ENCODE measurements around the gene GSTT2B.
"Not testable (repeated sequence)": the region's sequence is repeated elsewhere in the genome, so short reads cannot be mapped to it uniquely, and the experiment has no call there.

GSTT2B gene

DNA sequence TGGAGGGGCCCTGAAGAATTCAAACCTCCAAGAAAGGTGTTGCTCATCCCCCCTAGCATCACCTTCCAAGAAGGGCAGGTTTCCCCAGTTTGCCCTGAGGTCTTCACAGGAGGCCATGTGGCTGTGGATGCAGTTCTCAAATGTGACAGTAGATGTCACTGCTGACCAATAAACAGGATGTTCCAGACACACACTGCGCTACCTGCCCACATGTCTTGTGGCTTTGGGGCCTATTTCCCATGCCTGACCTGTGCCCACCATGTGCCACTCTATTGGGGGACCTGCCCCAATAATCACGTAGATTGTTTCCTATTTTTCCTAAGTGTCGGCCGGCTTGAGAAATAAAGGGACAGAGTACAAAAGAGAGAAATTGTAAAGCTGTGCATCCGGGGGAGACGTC lies 23.4 kb upstream of the GSTT2B start:
- DNase-seq (ENCODE audit: low read depth in 3 of 3): peak in 1 of 3 donors; percentile 58

DNA sequence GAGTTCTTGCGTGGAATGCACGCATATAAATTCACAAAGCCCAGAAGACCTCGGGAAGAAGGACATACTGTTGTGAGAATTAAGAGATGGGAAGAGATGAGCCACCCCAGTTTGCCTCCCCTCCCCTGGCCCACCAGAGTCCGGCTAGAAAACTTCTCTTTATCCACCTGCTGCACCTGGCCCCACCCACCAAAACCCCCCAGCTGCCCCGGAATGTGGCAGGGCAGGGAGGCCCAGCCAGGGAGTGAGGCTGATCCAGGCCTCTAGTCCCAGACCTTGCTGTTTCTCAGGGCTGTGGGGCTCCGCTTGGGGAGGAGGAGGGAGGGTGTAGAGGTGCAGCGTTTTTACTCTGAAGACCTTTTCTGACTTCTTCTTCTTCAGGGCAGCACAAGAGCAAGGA lies 19.6 kb upstream of the GSTT2B start:
- not testable (repeated sequence) for DNase-seq (ENCODE audit: low read depth in 3 of 3)

DNA sequence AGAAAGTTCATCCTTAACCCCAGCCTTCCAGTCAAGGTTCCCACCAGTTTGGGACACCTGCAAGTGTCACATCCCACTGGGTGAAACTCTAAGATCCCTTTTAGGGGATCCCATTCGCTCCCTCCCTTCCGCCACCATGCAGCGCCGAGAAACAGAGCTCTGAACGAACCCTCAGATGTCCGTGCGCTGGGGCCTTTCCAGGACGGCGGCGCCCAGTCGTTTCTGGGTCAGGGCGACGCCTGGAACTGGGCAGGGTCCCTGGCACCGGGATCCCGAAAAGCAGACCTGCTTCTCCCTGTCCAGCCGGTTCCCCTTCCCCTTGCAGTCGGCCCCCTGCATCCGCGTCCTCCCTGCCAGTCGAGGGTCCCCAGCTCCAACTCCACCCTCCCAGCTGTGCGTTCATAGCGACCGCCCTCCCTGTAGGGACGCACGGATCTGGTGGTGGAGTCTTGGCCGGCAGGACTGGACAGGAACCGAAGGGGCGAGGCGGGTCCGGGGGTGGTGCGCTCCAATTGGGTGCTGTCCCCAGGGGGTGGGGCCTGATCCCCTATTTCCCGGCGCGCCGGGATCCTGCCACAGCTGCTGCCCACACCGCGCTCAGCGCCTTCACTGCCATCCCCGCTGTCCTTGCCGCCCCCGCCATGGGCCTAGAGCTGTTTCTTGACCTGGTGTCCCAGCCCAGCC lies 18.7 kb upstream of the GSTT2B start, which contains the start of gene GSTT2:
GSTT2 (plus strand) TSS at position 578 of the 684 bp plus-strand sequence.
- DNase-seq (ENCODE audit: low read depth in 3 of 3): not testable (repeated sequence)

DNA sequence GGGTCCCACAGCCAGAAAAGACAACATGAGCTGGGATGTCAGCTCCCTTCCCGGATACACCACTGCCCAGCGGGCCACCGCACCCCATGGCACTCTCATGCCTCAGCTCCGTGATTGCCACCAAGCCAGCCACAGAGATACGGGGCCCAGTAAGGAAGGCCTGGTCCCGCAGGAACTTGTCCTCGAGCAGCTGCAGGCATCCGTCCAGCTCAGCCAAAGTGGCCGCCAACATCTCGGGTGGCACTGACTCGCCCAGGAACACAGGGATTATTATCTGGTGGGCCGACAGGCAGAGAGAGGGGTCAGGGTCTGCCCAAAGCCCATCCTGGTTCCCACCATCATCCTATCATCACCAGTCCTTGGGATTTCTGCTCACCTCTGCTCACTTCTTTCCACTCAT lies 16.3 kb upstream of the GSTT2B start:
- DNase-seq (ENCODE audit: low read depth in 3 of 3): not testable (repeated sequence)

DNA sequence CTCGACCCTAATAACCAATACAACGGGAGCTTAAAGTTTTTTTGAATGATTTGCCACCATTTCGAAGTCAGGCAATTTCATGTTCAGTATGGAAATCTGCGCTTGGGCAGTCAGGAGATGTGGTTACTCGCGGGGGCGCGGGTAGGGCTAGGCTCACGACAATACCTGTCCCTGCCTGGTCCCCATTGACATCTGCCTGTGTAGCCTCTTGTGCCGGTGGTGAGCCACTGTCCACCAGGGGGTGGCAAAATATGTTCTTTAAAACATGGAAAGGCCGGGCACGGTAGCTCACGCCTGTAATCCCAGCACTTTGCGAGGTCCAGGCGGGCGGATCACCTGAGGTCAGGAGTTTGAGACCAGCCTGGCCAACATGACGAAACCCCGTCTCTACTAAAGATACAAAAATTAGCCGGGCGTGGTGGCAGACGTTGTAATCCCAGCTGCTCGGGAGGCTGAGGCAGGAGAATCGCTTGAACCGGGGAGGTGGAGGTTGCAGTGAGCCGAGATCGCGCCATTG lies 13.9 kb upstream of the GSTT2B start:
- DNase-seq (ENCODE audit: low read depth in 3 of 3): not testable (repeated sequence)

DNA sequence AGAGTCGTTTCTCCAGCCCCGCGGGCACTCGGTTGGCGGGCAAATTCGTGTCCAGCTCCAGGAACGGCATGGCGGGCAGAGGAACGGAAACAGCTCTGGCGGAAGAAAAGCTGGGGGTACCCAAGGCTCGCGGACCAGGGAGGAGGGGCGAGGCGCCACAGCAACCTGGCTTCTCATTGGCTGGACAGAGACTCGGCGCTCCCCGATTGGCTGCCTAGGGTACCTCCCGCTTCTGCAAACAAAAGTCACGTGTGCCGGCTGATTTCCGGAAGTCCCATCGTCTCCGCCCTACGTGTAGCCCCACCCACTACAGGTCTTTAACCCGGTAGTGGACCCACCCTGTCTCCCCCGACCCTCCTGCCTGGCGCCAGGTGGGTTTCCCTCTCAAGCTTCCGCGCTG lies 13.3 kb upstream of the GSTT2B start, which contains the start of gene DDT:
DDT (minus strand) TSS at position 97 of the 400 bp plus-strand sequence; CDS start at position 70, 27 bp downstream.
- not testable (repeated sequence) for DNase-seq (ENCODE audit: low read depth in 3 of 3)

DNA sequence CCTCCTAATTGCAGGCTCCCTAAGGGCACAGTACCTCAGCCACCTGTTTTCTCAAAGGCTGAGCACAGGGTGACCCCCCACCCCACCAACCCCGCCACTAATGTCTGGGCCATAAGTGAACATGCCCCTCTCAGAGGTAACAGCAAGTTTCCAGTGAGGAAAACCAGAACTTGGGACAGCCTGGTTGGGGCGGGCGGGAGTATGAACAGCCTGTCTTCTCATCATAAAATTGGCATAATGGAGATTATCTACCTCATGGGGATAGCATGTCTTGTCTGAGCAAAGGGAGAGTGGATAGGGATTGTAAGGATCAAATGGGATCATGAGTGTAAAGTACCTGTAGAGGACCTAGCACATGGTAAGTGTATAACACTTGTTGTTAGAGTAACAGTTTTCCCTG lies 10.9 kb upstream of the GSTT2B start:
- DNase-seq (ENCODE audit: low read depth in 3 of 3): not testable (repeated sequence)

DNA sequence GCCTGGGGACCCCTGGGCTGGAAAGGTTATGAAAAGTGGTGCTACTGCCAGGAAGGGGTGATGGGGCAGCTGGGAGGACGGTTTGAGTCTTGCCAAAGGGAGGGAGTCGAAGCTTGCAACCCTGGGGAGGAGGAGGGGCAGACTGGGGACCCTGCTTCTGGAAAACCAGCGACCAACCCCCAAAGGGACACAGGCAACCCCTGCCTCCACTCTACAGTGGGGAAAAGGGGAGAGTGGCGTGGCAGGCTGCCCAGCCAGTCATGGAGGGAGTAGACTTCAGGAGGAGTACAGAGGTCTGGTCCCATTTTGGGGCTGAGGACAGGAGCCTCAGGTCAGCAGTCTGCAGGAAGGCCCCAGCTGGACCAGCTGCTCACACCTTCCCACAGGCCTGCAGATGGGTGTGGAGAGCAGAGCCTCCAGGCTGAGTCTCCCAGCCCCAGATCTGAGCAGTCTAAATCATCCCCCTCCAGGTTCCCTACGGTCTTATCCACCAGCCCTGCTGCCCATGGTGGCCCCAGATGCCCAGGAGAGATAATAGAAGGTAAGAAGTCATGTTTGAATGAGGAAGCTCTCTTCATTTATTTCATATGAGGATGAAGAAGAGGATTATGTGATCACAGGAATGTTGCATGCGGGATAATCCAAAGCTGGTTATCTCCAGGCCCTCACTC lies 10.0 kb upstream of the GSTT2B start:
- DNase-seq (ENCODE audit: low read depth in 3 of 3): no peak

DNA sequence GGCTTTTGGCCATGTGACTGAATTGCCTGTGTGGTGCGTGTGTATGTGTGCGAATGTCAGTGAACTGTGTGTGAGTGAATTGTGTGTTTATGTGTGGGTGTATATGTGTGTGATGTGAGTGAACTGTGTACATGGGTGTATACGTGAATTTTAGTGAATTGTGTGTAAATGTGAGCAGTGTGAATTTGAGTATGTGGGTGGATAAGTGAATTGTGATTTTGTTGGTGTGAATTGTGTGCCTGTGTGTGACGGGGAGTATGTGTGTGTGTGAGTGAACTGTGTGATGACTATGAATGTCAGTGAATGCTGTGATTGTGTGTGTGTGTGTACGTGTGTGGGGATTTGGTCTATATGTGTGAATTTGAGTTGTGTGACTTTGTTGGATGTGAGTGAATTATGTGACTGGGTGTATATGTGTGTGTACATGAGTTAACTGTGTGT lies 9.2 kb upstream of the GSTT2B start:
- no peak for DNase-seq (ENCODE audit: low read depth in 3 of 3)

DNA sequence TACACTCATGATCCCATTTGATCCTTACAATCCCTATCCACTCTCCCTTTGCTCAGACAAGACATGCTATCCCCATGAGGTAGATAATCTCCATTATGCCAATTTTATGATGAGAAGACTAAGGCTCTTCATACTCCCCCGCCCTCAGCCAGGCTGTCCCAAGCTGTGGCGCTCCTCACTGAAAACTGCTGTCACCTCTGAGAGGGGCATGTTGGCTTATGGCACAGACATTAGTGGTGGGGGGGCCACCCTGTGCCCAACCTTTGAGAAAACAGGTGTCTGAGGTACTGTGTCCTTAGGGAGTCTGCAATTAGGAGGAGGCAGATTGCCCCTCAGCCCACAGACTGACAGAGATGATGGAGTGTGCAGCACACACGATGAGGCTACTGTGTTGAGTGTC lies 8.1 kb upstream of the GSTT2B start:
- no peak for DNase-seq (ENCODE audit: low read depth in 3 of 3)

DNA sequence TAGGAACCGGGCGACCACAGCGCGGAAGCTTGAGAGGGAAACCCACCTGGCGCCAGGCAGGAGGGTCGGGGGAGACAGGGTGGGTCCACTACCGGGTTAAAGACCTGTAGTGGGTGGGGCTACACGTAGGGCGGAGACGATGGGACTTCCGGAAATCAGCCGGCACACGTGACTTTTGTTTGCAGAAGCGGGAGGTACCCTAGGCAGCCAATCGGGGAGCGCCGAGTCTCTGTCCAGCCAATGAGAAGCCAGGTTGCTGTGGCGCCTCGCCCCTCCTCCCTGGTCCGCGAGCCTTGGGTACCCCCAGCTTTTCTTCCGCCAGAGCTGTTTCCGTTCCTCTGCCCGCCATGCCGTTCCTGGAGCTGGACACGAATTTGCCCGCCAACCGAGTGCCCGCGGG lies 5.6 kb upstream of the GSTT2B start, which contains the start of gene DDTL:
DDTL (plus strand) TSS at position 321 of the 400 bp plus-strand sequence; CDS start at position 348, 27 bp downstream.
- DNase-seq (ENCODE audit: low read depth in 3 of 3): not testable (repeated sequence)

DNA sequence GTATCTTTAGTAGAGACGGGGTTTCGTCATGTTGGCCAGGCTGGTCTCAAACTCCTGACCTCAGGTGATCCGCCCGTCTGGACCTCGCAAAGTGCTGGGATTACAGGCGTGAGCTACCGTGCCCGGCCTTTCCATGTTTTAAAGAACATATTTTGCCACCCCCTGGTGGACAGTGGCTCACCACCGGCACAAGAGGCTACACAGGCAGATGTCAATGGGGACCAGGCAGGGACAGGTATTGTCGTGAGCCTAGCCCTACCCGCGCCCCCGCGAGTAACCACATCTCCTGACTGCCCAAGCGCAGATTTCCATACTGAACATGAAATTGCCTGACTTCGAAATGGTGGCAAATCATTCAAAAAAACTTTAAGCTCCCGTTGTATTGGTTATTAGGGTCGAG lies 5.1 kb upstream of the GSTT2B start:
- DNase-seq (ENCODE audit: low read depth in 3 of 3): not testable (repeated sequence)

DNA sequence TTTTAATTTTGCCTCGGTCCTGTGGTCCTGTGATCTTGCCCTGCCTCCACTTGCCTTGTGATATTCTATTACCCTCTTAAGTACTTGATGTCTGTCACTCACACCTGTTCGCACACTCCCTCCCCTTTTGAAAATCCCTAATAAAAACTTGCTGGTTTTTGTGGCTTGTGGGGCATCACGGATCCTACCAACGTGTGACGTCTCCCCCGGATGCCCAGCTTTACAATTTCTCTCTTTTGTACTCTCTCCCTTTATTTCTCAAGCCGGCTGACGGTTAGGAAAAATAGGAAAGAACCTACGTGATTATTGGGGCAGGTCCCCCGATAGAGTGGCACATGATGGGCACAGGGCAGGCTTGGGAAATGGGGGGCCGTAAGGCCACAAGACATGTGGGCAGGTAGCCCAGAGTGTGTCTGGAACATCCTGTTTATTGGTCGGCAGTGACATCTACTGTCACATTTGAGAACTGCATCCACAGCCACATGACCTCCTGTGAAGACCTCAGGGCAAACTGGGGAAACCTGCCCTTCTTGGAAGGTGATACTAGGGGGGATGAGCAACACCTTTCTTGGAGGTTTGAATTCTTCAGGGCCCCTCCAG lies 4.6 kb downstream of the GSTT2B start:
- DNase-seq (ENCODE audit: low read depth in 3 of 3): peak; percentile 55 to 76 (median 57)

DNA sequence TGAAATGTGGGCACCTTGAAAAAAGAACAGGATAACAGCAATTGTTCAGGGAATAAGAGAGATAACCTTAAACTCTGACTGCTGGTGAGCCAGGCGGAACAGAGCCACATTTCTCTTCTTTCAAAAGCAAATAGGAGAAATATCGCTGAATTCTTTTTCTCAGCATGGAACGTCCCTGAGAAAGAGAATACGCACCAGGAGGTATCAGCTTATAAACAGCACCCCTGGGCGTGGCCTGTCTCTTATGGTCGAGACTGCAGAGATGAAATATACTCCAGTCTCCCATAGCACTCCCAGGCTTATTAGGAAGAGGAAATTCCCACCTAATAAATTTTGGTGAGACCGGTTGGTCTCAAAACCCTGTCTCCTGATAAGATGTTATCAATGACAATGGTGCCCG lies 5.1 kb downstream of the GSTT2B start:
- not testable (repeated sequence) for DNase-seq (ENCODE audit: low read depth in 3 of 3)

DNA sequence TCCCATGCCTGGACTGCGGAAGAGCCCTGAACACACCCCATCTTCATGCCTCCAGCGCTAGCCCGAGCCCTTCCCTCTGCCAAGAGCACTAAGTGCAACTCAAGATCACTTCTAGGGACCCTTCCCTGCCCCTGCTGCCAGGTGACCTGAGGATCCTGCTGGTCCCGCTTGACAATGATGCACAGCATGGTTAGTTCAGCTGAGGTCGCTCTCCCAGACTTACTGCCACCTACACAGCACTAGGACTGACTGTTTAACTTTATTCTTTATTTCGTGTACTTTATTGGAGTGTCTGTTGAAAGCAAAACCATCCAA lies 6.0 kb downstream of the GSTT2B start:
- DNase-seq (ENCODE audit: low read depth in 3 of 3): not testable (repeated sequence)

DNA sequence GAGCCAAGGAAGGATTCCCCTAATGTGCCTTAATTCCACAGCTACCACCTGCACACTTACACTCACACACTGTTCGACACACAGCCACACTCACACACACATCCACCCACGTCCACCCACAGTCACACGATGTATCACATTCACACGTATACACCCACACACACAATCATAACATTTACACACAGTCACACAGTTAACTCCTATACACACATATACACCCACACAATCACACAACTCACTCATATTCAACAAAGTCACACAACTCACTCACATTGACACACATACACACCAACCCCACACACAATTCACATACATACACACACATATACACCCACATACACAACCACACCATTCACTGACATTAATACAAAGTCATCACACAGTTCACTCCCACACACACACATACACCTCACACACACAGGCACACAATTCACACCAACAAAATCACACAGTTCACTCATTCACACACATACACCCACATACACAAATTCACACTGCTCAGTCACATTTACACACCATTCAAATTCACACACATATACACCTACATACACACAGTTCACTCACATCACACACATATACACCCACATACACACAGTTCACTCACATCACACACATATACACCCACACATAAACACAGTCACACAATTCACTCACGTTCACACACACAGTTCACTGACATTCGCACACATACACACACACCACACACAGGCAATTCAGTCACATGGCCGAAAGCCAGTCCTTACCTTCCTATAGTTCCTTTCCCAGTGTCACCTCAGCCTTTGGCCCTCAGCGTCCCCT lies 6.6 kb downstream of the GSTT2B start:
- not testable (repeated sequence) for DNase-seq (ENCODE audit: low read depth in 3 of 3)

DNA sequence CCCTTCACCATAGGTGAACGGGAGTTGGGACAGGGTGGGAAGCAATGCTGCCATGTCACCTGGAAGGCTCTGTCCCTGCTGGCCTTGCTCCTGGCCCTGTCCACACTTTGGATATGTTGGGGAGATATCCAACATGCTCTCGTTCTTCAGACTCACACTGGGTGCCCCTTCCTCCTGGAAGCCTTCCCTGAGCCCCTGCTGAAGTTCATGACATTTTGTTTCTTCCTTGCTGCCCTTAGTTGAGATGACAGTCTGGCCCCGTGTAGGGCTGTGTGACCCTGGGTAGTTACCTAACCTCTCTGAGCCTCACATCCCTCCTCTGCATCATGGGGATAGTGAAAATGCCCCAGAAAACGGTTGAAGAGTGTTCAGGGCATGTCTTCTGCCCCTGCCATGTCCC lies 7.5 kb downstream of the GSTT2B start:
- not testable (repeated sequence) for DNase-seq (ENCODE audit: low read depth in 3 of 3)

DNA sequence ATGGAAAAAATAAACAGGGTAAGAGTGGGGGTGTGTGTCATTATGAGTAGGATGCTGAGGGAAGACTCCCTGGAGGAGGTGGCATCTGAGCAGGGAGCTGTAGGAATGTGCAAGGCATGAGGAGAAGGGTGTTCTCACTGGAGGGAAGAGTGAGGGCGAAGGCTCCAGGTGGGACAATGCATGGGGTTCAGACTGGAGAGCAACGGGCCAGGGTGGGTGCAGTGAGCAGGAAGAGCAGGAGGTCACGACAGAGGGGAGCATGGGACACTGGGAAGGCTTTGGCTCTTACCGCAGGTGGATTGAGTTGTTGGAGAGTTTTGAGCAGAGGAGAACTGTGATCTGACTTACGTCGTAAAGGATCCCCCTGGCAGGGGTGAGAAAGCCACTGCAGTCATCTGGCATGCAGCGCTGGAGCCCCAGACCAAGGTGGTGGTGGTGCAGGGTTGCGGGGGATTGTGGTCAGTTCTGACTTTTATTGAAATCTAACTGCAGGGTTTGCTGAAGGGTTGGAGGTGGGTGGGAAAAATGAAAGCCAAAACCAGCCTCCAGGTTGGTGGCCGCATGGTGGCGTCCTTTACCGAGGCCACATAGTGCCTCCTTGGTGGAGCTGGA lies 8.1 kb downstream of the GSTT2B start:
- not testable (repeated sequence) for DNase-seq (ENCODE audit: low read depth in 3 of 3)

DNA sequence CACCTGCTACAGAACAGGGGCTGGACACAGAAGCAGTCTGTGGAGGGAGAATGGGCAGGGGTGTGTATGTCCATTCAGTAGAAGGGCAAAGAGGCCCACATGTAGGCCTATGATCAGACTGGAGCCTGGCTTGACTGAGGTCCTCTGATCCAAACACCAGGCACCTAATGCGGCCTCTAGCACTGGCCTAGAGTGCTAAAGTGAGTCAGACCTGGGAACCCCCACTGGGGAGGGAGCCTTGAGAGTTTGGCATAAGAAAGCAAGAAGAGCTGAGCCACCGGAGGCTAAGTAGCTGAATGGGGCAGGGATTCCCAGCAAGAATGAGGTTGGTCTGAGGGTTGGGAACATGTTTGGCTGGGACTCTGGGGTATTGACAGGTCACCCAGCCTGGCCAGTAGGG lies 9.6 kb downstream of the GSTT2B start:
- not testable (repeated sequence) for DNase-seq (ENCODE audit: low read depth in 3 of 3)

DNA sequence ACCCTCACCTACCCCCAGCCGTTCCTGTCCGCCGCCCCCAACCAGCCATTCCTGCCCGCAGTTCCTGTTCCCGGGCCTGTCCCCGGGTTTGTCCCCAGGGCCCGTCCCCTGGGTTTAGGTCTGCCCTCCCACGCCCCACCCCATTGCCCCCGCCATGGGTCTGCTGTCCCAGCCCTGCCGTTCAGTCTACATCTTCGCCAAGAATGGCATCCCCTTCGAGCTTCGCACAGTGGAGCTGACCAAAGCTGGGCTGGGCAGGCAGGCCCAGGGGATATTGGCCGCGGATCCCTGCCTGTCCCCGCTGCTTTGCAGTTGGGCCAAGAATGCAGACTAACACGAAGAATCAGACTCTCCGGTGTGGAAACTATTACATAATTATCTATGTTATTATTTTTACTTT lies 11.2 kb downstream of the GSTT2B start:
- DNase-seq (ENCODE audit: low read depth in 3 of 3): not testable (repeated sequence)

DNA sequence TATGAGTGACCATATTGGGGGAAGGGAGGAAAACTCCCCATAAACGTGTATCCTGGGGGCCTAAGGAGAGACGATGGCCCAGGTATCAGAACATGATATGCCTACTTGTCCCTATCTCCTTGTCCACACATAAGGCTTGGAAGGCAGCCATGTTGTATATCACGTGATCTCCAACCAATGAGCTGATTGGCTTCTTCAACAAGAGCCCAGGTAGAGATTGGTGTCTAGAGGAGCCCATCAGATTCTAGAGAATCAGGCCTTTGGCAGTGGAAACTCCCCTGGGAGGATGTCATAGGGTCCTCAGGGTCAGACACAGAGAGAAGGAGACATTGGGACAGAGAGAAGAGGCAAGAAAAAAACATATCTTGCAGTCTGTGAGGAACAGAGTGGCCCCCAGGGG lies 13.6 kb downstream of the GSTT2B start:
- not testable (repeated sequence) for DNase-seq (ENCODE audit: low read depth in 3 of 3)

All from stimulated activated CD4-positive, alpha-beta T cell treated with anti-CD3 and anti-CD28 coated beads, TNF-alpha, amount 100 ng/mL, for 48 hours (primary cell).